HEK293T (cell line): ENCODE results near the gene L3MBTL4.

Source experiments
- ELF4 ChIP-seq: fragments of 450-650 bp; IDR thresholded peaks from 2 replicates; pipeline ENCODE4 v1.6.1; 2017; ENCODE audit warnings: antibody characterized with exemption
- FOXK2 ChIP-seq: fragments of 450-650 bp; IDR thresholded peaks from 2 replicates; pipeline ENCODE4 v1.6.1; 2016; ENCODE audit warnings: mild to moderate bottlenecking
- FOXM1 ChIP-seq: fragments of 450-650 bp; IDR thresholded peaks from 2 replicates; pipeline ENCODE4 v1.6.1; 2017; ENCODE audit warnings: mild to moderate bottlenecking, borderline replicate concordance
- HDGF ChIP-seq: fragments of 450-650 bp; IDR thresholded peaks from 2 replicates; pipeline ENCODE4 v1.6.1; 2017; ENCODE audit warnings: antibody characterized with exemption, borderline replicate concordance
- LEF1 ChIP-seq: fragments of 450-650 bp; IDR thresholded peaks from 2 replicates; pipeline ENCODE4 v1.6.1; 2017; ENCODE audit warnings: mild to moderate bottlenecking, borderline replicate concordance
- SP1 ChIP-seq: fragments of 450-650 bp; IDR thresholded peaks from 2 replicates; pipeline ENCODE4 v1.6.1; 2017
- SUZ12 ChIP-seq: fragments of 450-650 bp; IDR thresholded peaks from 2 replicates; pipeline ENCODE4 v1.6.1; 2016; ENCODE audit warnings: mild to moderate bottlenecking
- TARDBP ChIP-seq: fragments of 450-650 bp; IDR thresholded peaks from 2 replicates; pipeline ENCODE4 v1.6.1; 2016

- TF ChIP-seq FOXK2: no peak
- TF ChIP-seq TARDBP: no peak
- no peak for TF ChIP-seq SP1
- no peak for TF ChIP-seq SUZ12
- no peak for TF ChIP-seq ELF4
- no peak for TF ChIP-seq LEF1
- TF ChIP-seq FOXM1: no peak
- TF ChIP-seq HDGF: no peak
Observed at GRCh38 chr18:6031442-6031841, 383.3 kb downstream of the L3MBTL4 start.
